GM18873 (cell line): ENCODE data around the gene ANKRD36B.
A peak's percentile ranks its signal among the peaks of the same experiment; 100 is the strongest.
"Not testable (repeated sequence)": the region's sequence is repeated elsewhere in the genome, so short reads cannot be mapped to it uniquely, and the experiment has no call there.

Experiments
- ATAC-seq: cut with Tn5 transposase; IDR thresholded peaks from one replicate; pipeline ENCODE4 v1.9.1; 2021; ENCODE audit warnings: mild to moderate bottlenecking, moderate library complexity, moderate number of reproducible peaks; ENCODE audit not compliant: unreplicated experiment, low FRiP score

The ANKRD36B gene

DNA sequence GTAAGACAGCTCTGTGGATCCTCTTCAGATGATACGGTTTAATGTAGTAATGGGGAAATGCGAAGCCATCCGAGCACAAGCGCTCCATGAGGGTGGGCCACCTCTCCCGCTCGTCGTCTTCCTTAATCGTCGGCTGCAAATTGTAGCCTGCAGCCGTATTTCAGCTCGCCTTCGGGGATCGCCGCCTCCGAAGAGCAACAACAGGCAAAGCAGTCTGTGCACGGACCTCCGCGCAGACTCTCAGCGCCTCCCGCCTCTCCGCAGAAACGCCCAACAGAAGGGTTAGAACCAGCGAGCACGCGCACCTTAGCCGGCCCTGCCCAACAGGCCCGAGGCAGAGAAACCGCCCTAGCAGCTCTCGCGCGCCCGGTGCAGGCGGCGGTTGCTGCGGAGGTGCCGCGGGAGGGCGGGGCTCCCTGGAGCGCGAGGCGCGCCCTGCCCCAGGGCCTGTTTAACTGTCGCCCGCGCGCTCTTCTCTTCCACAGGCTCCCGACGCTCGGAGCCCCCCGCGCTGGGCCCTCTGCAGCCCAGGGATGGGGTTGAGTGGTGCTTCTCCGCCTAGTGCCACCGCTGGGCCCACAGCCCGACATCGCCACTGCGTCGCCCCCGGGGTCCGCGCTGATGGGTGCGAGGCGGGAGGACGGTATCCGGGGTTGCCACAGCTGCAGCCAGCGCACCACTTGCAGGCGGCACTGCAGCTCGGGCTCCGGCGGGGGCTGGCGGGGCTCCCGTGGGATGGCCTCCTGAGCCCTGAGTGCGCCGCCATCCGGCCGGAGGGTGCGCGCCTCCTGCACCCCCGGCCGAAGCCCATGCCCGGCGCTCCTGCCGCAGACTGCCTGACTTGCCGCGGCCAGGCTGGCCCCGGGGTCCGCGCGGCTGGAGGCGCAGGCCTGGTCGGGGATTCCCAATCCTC, at the start of gene ANKRD36B:
ANKRD36B (minus strand) TSS at position 280 of the 913 bp plus-strand sequence; CDS start at position 88, 192 bp downstream.
- peak; percentile 46 for ATAC-seq

DNA sequence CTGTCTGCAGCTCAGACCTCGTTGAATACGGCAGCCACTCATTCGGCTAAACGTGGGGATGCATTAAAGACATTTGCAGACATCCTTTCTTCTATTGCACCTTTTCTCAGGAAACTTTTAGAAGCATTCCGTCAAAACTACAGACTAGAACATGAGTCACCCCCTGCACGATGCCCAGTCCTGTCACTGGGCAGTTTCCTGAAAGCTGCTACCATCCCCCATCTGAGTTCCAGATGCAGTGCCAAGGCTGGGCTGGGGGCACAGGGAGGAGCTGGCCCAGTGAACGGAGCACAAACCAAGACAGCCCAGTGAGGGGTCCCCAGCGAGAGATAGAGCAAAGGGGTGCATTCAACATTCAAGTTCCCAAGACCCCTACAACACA, 36.4 kb upstream of the ANKRD36B start:
- ATAC-seq = not testable (repeated sequence)

DNA sequence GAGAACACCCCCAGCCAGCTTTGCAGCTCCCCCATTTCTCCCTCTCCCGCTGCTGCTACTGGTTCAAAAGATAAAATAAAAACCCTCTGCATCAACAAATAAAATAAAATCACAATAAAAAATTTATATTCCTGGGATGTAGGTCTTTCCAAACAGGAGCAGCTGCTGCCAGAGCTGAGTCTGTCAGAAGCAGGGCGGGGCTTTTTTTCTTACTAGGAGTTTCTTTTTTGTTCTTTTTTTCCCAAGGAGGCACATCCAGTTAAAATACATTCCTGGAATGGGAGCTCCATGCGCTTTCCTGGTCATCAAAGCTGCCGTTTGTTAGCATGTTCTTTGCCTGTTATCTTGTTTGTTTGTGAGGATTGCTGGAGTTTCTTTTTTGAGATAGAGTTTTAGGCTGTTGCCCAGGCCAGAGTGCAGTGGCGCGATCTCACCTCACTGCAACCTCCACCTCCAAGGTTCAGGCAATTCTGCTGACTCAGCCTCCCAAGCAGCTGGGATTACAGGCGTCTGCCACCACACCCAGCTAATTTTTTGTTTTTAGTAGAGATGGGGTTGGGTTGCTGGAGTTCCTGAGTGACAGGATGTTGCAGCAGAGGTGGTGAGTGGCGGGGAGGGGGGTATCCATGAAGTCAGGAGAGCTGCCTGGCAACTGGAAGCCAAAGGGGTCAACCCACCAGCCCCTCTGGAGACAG, 35.8 kb upstream of the ANKRD36B start:
- not testable (repeated sequence) for ATAC-seq

DNA sequence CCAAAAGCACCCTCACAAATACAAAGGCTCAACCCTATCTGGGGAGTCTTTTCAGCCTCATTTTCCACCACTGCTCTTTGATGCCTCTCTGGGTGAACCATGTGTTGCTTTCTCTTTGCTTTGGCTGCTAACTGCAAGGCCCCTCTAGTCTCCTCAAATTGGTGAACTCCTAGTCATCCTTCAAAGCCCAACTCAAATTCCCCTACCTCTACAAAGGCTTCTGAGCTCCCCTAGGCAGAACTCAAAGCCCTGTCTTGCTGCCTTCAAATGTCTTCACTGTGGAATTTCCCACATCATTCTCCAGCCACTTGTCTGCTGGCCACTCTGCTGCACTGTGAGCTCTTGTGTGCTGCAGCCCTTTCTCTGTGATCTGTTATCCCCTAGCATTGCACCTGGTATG, 33.3 kb upstream of the ANKRD36B start:
- not testable (repeated sequence) for ATAC-seq

DNA sequence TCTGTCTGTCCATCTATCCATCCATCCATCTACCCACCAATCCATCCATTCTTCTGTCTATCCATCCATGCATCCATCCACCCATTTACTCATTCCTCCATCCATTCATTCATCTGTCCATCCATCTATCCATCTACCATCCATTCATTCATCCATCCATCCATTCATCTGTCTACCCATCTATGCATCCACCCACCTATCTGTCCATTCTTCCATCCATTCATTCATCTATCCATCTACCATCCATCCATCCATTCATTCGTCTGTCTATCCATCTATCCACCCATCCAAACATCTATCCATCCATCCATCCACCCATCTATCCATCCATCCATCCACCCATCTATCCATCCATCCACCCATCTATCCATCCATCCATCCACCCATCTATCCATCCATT, 30.8 kb upstream of the ANKRD36B start:
- ATAC-seq = not testable (repeated sequence)

DNA sequence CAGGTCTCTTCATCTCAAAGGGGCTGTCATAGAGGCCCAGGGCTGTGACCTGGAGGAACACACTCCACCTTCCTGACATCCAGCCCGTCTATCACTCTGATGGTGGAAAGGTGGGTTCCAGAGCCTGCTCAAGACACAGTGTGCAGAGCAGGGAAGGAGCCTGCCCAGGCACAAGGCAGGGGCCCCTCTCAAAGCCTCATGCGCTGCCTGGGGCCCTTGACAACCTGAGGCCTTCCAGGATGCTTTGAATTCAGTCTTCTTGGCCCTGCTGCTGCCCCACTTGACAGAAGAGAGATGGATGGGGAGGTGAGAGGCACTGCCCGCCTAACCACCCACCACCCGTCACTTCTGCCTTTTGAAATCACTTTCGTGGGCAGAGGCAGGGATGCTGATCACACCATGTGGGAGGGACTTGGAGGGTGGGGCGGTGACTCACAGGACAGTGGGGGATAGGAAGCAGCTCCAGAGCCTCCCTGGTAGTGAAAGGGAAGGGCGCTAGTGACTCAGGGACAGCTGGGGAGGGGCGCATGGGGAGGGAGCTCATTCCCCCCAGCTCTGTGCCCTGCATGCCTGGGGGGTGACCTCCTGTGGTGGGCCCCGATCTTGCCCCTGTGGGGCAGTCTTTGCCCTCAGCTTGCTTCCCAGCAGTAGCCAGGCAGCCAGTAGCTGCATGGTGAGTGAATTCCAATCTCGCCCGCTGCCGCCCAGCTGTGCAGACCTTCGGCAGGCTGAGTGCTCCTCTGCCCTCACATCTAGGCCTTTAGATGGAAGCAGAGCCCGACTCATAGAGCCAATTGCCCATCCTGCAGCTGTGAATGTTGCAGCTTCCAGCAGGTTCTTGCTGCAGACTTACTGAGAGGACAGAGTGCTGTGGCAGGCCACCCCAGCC, 29.5 kb upstream of the ANKRD36B start:
- not testable (repeated sequence) for ATAC-seq

DNA sequence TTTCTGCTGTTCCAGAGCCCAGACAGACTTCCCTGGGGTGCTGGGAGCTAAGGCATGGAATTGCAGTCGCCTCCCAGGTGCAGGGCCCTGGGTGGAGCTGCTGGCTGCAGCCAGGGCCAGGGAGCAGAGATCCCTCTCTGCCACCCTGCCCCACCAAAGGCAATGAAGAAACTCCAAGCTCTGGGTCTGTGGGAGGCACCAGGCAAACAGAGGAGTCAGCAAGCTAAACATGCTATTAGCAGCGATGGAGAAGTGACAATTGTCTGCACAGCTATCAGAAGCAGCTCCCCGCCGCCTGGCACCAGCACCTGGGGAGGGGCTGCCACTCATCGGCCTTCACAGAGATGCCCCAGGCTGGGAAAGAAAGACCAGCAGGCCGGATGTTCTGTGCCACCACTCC, 28.2 kb upstream of the ANKRD36B start:
- no peak for ATAC-seq

DNA sequence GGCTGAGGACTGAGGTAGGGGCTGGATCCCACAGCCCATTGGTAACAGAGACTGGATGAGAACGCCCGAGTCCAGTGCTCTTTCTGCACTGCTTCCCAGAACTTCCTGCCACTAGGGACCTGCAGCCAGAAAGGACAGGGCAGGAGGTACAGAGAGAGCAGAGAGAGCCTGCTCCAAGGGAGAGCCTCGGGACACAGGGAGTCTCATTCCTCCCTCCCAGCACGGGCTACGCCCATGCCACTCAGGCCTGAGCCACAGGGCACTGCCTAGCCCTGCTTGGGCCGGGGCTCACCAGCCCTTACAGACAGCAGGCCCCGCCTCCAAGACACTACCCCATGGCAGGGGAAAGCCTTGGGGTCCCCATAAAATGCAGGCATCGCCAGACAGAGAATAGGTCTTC, 26.1 kb upstream of the ANKRD36B start:
- ATAC-seq = not testable (repeated sequence)

DNA sequence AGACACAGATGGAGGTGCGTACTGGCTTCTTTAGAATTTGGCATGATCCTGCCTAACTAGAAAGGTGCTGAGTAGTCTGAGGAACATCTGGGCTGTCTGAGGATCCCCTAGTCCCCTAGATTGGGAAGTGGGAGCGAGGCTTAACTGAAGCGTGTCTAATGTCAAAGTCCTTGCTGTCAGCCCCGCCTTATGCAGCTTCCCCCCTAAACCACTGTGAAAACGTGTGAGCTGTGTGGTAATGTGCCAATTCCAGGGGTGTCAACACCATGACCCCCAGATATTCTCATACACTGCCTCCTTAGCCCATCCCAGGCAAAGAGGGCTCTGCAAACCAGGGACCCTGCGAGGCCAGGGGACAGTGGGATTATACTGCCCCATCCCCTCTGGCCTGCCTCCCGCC, 22.2 kb upstream of the ANKRD36B start:
- not testable (repeated sequence) for ATAC-seq

DNA sequence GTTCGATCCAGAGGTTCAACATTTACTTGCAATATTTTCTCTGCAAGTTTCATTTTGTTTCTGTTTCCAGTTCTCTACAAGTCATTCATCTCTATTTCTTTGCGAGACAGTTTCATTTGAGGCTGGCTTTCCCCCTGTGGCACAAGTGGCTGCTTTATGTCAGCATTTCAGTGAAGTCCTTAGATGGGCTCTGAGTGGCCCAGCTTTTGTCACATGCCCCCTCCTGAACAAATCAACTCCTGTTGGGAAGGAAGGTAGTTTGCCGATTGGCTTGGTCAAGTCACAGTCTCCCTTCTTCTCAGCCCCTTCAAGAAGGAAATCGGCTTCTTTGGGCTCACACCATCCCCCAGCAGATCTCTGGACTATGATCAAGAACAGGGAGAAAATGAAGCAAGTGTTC, 19.1 kb upstream of the ANKRD36B start:
- ATAC-seq = not testable (repeated sequence)

DNA sequence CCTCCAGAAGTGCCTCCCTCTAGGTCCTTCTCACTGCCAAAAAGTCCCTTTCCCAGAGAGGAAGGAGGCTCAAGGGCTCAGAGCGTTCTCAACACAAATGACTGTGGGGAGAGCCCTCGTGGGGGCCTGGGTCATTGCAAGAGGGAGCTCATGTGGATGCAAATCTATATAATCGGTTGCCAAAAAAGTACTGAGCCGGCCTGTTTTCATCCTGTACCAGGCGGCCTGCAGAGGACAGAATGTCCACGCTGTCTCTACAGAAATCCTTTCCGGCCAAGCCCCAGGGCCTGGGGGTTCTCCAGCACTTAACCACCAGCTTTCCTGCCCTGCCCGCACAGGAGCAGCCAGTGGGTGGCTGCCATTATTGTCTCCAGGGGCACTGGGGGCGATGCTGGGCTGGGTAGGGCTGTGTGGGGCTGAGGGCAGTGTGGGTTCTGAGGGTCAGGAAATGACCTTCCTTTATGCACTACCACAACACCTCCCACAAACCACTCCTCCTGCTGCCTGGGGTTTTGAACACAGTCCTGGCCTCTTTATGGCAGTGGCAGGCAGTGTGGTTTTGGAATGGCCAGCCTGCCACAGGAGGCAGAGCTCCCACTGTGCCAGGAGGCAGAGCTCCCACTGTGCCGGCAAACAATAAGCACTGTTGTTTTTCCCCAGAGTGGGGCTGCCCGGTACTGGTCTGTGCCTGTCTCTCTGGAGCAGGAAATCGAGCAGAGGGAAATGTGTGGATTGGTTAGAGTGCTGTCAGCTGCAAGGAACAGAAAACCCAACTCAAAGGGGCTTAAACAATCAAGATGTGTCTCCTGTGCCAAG, 16.1 kb upstream of the ANKRD36B start:
- not testable (repeated sequence) for ATAC-seq

DNA sequence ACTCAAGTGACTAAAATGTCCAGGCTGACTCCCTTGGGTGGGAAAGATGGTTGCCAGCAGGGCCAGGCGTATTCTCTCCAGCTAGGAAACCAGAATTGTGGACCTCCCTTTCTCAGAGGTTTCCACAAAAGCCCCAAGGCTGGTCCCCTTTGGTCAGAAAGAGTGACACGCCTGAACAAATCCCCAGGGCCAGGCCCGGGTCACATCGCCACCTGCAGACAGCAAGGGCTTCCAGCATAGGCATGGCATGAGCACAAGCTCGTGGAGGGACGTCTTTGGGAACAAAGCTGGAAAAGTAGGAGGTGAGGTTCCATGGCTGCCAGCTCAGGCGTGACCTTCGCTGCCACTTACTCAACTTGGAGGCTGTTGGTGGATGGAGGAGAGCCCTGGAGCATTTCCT, 15.4 kb upstream of the ANKRD36B start:
- ATAC-seq = not testable (repeated sequence)

DNA sequence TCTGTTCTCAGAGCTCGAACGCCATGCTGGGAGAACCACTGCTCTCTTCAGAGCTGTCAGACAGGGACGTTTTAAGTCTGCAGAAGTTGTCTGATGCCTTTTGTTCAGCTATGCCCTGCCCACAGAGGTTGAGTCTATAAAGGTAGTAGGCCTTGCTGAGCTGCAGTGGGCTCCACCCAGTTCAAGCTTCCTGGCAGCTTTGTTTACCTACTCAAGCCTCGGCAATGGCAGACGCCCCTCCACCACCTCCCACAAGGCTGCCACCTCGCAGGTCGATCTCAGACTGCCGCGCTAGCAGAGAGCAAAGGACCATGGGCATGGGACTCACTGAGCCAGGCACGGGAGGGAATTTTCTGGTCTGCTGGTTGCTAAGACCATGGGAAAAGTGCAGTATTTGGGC, 11.9 kb upstream of the ANKRD36B start:
- ATAC-seq = not testable (repeated sequence)

DNA sequence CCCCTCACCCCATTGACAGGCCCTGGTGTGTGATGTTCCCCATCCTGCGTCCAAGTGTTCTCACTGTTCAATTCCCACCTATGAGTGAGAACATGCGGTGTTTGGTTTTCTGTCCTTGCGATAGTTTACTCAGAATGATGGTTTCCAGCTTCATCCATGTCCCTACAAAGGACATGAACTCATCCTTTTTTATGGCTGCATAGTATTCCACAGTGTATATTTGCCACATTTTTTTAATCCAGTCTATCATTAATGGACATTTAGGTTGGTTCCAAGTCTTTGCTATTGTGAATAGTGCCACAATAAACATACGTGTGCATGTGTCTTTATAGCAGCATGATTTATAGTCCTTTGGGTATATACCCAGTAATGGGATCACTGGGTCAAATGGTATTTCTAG, 6.5 kb upstream of the ANKRD36B start:
- not testable (repeated sequence) for ATAC-seq

DNA sequence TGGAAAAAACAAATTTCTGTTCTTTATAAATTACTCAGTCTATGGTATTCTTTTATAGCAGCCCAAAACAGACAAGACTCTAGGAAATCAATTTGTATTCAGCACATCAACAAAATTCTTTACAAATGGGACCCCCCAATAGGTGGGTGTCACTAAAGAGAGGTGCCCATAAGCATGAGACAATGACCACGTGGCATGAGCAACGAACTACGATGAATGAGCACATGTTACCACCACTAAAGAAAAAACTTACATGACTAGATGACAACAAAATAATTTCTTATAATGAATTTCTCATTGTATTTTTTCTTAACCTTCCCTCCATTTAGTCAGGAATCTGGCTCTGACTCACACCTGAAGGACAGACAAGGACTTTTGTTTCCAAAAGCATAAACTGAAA, 3.8 kb upstream of the ANKRD36B start:
- ATAC-seq = not testable (repeated sequence)

DNA sequence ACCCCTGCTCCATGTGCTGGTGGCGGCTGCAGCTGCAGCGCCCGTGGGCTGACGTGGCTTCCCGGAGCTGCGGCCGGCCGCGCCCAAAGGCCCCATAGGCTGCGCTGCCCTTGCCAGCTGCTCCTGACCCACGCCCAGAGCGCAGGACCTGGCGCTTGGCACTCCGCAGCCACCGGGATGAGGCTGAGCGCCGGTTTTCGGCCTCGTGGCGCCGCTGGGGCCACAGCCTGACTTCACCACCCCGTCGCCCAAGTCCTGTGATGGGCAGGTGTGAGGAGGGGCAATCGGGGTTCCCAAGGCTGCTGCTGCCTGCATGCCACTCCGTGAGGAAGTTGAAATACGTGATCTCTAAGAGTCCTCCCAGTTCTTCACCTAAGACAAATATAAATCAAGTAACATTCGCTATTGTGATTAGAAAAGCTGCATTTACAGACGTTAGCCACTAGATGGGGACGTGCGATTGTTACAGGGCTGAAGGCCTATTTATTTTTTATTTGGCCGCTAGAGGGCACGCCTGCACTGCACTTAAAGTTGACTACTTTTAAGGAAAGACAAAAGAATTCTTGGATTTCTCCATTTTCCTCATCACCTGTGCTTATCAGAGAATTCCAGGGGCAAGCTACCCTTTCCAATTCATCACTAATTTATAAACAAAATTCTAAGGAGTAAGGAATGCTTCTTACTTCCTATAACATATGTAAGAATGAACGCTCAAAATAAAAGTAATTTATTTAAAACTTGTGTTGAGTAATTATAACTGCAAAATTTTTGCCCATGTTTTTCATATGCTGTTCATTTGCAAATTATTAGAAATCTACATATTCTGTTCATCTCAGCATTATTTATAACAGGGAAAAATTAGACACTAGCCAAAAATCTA, 1.1 kb upstream of the ANKRD36B start:
- ATAC-seq = peak; percentile 43

DNA sequence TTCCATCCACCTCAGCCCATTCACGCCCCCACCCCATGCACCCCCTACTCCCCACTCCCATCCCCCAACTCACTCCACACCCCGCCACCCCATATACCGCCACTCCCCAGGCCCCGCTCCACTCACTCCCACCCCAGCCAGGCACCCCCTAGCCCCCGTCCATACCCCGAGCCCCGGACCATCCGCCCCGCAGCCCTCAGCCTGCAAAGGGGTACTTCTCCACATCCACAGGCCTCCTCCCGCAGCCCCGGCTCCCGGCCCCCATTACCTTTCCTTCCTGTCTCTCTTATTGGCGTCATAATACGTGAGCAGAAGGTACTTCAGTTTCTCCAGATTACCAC, 450 bp downstream of the ANKRD36B start:
- not testable (repeated sequence) for ATAC-seq

DNA sequence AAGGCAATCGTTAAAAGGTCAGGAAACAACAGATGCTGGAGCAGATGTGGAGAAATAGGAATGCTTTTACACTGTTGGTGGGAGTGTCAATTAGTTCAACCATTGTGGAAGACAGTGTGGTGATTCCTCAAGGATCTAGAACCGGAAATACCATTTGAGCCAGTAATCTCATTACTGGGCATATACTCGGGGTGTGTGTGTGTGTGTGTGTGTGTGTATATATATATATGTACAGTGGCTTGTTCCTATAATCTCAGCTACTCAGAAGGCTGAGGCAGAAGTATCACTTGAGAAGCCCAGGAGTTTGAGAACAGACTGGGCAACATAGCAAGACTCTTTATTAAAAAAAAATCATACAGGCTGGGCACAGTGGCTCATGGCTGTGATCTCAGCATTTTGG, 24.0 kb downstream of the ANKRD36B start:
- not testable (repeated sequence) for ATAC-seq

DNA sequence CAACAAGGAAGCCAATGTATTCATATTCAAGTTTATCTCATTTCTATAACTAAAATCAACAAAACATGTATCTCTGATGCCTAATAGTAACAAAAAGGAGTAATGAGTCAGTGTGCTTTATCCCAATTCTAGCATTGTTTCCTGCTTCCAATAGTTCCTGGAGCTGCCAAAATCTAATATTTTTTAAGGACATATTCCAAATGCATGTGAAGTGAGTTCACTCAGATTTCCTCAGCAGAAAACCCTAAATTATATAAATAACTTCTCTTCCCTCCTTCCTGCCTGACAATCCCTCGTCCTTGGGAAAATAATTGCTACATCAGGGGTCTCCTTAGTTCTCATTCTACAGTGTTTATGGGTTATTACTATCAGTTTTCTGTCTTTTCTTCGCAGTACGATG, 37.3 kb downstream of the ANKRD36B start:
- not testable (repeated sequence) for ATAC-seq
